GM18520 (cell line): ENCODE measurements around the gene STX18.

Experiments
- ATAC-seq: cut with Tn5 transposase; IDR thresholded peaks from one replicate; pipeline ENCODE4 v1.9.1; 2021; ENCODE audit not compliant: unreplicated experiment

The STX18 gene

DNA sequence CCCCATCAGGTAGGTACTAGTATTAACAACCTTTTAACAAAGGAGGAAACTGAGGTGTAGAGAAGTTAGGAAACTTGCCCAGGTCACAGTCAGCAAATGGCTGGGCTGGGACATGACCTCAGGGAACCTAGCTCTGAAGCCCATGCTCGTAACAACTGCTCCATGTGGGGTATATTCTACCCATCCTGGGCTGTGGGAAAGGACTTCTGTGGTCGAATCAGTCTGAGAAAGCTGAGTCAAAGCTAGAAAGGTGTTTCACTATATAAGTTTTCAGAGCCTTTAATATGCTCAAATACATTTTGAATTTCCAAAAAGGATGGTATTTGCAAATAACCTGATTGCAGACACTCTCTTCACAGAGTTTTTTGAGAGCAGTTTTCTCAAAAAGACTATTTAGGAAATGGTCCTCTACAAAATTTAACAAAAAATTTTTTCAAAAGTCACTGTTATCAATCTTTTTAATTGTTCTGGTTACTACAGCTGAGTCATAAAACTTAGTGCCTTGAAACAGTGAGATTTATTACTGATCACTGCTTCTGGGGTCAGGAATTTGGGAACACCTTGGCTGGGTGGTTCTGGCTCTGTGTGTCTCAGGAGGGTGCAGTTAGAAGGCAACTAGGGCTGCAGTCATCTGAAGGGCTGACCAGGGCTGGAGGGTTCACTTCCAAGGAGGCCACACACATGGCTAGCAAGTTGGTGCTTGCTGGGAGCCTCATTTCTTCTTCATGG is 101.4 kb downstream of the STX18 start:
- no peak for ATAC-seq

GRCh38 chr4:4439782-4440181 is 102.1 kb downstream of the STX18 start:
- ATAC-seq = no peak

DNA sequence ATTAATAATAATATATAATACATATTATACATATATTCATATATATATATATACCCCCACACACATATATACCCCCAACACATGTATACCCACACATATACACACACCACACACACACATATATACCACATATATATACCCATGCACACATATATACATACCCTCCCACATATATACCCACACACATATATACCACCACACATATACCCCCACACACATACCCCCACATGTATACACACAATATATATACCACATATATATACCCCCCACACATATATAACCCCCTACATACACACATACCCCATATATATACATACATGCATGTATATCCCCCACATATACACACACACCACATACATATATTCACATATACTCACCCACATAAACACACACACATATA is 103.0 kb downstream of the STX18 start:
- no peak for ATAC-seq

DNA sequence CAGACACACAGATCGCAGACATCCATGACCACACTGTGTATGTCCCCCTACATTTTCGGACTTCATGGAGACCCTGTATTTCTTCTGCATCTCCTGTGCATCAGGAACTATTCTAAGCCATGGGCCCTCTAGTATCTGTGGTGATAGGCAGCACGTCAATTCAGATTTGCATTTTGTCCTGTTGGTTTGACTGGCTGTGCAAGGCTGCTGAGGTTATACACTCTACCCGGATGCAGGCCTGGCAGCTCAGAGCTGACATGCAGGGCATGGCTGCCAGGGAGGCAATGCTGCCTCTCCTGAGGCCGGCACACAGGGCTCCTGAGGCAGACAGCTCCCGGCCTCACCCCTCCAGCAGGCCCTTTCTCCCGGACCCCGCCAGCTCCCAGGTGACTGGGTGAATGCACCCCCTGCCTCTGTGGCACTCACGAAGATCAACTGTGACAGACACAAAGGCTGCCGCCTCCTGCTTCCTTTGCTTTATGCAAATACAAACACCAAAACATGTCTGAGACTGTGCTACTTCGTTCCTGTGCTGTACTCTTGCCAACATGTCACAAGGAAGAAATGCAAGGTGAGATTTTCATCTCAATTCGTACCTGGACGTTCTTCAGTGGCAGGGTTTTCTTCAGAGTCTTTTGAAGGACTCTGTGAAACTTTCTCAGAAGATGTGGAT is 103.9 kb downstream of the STX18 start:
- ATAC-seq = no peak

- ATAC-seq = no peak
Measured at GRCh38 chr4:4436244-4436823, 105.5 kb downstream of the STX18 start.

DNA sequence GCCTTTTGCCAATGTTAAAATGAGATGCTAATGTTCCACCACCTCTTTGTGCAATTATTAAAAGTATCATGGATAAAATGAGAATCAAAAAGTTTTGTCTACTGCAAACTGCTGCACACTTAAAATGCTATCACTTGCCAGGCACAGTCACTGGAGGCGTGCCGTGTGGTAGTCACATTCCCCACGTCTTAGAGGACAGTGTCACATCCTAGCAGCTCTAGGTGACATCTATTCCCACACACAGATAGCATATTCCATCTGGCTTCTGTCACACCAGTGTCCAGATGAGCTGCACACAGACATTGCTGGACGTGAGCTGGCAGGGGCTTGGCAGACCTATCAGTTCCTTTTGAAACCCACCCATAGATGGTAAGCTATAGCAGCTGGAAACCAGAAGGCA is 107.9 kb downstream of the STX18 start:
- ATAC-seq = no peak

- no peak for ATAC-seq
Measured at GRCh38 chr4:4432341-4433125, 109.3 kb downstream of the STX18 start.

DNA sequence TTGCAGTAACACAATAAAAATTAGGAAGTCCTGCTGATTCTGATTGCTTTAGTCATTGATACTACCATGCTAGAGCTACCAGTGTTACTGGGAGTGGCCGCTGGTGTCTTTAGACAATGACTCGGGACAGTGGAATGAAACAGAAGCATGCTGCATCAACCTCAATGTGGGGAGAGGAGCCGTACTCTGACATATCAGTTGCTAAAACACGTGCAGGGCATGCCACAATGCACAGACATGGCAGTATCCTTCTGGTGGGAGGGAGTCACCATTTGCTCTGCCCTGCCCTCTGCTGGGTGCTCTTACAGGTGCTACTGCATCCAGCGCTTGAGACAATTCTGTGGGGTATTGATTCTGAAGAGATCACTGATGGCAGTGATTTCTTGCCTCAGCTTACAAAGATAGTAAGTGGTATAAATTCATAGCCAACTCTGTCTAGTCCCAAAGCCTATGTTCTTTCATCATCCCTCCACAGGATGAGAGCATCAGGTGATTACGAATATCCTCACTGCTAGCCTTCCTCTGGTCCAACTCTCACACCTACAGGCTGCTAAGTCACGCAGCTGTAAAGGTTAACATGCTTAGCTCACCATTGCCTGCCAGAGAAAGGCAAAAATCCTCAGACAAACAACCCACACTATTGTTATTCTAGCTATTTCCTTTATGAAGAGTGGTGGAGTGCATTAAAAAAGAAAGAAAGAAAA is 111.2 kb downstream of the STX18 start:
- ATAC-seq = no peak

- ATAC-seq = no peak
Measured at GRCh38 chr4:4428966-4429875, 112.6 kb downstream of the STX18 start.

DNA sequence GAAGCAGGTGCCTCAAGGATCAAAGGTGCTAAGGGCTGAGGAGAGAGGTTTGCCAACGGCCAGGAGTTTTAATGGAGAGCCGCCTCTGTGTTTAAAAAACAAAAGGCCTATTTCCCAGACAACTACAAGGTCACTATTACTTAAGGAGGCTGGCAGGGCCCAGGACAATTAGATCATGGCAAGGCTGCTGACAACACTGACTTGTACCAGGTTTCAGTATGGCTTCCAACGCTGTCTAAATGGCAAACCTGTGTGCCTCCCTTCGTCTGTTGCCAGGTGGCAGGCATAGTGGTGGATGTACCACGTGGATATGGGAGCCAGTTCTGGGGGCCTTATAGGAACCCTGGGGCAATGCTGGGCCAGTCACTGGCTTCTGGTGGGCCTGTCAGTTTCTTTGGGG is 114.0 kb downstream of the STX18 start:
- ATAC-seq = no peak

DNA sequence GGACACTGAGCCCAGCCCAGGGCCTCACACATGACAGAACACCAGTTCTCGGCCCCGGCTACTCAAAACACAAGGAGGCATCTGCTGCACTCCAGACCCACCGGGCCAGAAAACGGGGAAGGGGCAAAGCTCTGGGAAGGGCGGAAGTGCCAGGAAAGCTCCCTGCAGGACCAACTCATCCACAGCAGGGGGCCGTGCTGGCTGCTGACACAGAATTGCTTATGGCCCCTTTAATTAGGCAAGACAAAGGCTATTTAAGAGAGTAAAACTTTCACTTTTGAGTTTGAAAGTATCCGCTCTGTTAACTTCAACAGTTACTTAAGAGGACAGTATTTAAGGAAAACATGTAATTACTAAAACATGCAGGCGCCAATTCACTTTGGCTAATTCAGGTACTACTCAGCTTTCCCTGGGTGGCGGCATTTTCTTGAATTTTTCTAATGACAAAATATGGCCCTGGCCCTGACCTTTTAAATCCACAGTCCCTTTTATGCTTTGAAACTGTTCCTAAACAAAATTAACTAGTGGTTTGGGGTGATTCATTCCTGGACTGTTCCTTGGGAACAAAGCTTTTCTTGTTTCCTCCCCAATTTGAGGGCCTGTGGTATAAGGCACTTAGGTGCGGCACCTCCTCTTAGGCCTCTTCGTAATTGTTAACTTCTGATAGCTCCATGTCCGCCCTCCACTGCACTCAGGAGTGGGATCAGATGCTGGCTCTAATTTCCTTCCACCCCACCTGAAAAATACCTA is 114.6 kb downstream of the STX18 start:
- ATAC-seq = no peak

DNA sequence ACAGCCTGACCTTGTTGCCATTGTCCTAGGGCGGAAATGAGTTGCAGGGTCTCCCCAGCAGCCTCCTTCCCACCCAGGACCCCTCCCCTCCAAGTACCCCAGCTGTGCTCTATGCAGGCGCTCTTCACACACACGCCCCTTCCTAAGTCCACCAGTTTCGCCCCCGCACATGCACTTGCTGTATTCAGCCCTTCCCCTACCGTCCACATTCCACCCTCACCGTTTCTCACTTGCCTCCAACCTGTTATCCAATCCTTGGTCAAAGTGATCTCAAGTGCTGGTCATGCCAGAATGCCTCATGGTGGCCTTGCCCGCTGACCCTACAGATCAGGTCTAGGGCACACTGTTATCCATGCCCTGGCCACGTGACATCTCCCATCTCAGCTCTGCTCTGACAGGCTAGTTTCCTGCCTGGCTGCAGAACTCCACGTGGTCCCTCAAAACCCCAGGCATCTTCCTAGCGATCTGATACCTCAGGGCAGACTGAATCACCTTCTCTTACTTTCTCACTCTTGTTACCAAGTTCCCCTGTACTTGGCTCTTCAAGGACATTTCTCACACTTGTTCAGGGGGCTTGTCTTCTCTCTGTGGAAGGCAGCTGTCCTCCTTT is 115.2 kb downstream of the STX18 start:
- ATAC-seq = no peak

GRCh38 chr4:4425696-4426095 is 116.2 kb downstream of the STX18 start:
- no peak for ATAC-seq

GRCh38 chr4:4425119-4425690 is 116.6 kb downstream of the STX18 start:
- no peak for ATAC-seq

DNA sequence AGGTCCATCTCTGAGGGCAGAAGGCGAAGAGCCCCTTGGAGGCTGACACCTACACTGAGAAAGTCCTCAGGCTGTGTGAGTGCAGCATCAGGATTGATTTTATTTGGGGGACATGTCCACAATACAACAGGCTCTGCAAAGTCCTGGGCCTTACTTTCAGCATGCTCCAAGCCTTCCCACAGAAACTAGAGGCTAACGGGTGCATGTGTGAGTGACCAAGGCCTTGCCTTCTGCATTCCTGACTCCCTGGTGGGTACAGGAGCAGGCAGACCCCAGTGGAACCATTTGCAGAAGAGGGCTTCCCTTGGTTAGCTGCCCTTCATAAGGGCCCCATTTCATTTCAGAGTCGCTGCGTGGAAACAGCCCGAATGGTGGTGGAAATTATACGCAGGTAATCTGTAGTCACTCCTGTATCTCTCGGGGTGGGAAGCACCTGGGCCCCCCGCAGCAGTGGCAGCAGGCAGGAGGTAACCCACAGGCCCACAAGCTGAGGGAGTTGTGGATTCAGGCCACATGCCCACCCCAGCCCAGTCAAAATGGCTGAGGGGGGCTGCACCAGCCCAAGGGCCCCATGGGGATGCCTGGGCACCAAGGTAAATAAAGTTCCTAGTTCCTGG is 117.2 kb downstream of the STX18 start:
- no peak for ATAC-seq

DNA sequence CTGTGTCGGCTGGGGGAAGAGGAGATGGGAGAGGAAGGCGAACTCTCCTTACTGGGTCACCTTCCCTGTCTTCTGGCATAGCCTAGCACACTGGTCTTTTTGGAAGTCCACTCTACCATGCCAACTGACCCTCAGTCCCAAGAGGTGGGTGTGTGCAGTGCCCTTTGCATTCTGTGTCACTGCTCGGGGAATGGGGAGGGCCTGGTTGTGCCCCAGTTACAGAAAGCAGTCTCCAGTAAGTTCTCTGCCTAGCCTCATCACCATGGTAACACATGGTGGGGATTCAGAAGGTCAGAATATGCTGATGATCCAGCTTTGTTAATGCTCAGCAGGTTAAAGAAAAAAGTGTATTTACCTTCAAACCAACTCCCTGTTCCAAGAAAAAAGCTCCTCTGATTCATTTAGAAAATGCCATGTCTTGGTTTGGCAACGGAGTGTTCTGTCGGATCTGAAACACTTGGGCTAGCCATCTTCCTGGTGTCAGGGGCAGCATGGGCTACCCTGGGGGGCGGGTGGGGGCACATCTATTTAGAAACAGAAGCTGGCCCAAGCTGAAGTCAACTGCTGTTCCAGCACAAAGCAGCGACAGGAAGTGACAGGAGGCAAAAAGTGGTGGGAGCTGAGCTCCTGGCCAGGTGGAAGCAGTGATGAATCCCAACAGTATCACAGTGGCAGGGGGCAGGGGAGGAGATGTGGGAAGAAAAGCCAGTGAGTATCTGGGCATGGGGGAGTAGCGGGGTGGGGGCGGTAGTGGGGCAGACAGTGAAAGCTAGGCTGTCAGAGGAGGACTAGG is 117.9 kb downstream of the STX18 start:
- ATAC-seq = no peak

DNA sequence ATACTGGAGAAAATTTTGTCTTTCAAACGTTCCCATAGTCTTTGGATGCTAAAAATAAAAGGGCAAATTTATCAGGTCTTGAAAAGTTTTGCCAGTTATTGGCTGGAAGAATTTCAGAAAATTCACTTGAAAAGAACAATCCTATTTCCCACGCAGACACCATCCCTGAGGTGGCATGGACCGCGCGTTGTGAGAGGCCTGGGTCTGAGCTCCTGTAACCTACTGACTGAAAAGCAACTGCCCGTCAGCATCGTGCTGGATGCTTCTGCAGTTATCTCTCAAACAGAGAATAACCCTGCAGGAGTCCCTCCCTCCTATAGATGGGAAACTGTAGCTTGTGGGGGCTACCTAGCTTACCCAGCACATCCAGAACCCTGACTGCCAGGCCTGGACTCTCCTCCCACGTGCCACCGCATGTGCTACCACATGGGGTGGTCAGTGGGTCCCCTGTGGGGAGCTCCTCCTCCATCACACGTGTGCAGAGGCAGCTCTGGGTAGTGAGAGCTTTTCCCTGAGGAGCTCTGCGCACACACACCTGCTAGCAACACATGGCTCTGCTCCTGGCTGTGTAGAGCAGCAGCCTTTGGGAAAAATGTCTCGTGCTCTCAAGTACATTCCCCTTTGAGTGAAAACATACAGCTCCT is 118.9 kb downstream of the STX18 start:
- no peak for ATAC-seq
